Cardiac muscle cell (in vitro differentiated cells and primary cell): ENCODE data around the gene HLA-DQA2. TPM values are rescaled to one million over a fixed set of nuclear protein-coding genes. Genes with fewer than 3 reads are reported as not detected.
A peak's percentile ranks its signal among the peaks of the same experiment; 100 is the strongest.
"Not testable (repeated sequence)": the region's sequence is repeated elsewhere in the genome, so short reads cannot be mapped to it uniquely, and the experiment has no call there.

ENCODE experiments used
- DNase-seq, 2 donors: peaks; one replicate each; pipeline versions ENCODE4 v3.0.0 to v3.0.0-alpha.2; 2010 to 2017; ENCODE audit warnings: low read depth in 1 of 2, low spot score in 1 of 2
- H3K27ac ChIP-seq: fragments of 200-600 bp; sonication (generic); 2 replicates; pipeline ENCODE4 v1.5.1; 2016
- H3K27me3 ChIP-seq: fragments of 200-600 bp; sonication (generic); 2 replicates; pipeline ENCODE4 v1.6.0; 2016; ENCODE audit warnings: control low read depth
- H3K36me3 ChIP-seq: fragments of 200-600 bp; sonication (generic); 2 replicates; pipeline ENCODE4 v1.5.1; 2016; ENCODE audit warnings: control low read depth
- H3K4me1 ChIP-seq: fragments of 200-600 bp; sonication (generic); 2 replicates; pipeline ENCODE4 v1.8.1; 2017; ENCODE audit warnings: low read depth, mild to moderate bottlenecking, mixed run types
- H3K4me3 ChIP-seq: fragments of 200-600 bp; sonication (generic); 2 replicates; pipeline ENCODE4 v1.5.1; 2016; ENCODE audit warnings: mild to moderate bottlenecking
- H3K9me3 ChIP-seq: fragments of 200-600 bp; sonication (generic); 2 replicates; pipeline ENCODE4 v1.5.1; 2017; ENCODE audit warnings: low read depth, mild to moderate bottlenecking, control low read depth
- polyA plus RNA-seq: library from polyadenylated mRNA; unstranded; fragments of >200 nt; fragmentation: Nextera tagmentation; extraction: Ambion mirVana; gene quantifications from 2 replicates; pipeline ENCODE4 v1.2.1, GENCODE V29; 2016
- total RNA-seq: library from RNA; depleted of rRNA; stranded (reverse); fragments of >200 nt; gene quantifications from 2 replicates; pipeline ENCODE4 v1.2.3, GENCODE V29; 2016
- TF ChIP-seq, protein P1 (sequence below): IDR thresholded peaks from 2 replicates; pipeline ENCODE4 v1.5.1; 2012; ENCODE audit warnings: low read depth, mild to moderate bottlenecking, low read length

The HLA-DQA2 gene
- total and polyA plus RNA-seq, 2 experiments from 2014 or later, result not detected

DNA sequence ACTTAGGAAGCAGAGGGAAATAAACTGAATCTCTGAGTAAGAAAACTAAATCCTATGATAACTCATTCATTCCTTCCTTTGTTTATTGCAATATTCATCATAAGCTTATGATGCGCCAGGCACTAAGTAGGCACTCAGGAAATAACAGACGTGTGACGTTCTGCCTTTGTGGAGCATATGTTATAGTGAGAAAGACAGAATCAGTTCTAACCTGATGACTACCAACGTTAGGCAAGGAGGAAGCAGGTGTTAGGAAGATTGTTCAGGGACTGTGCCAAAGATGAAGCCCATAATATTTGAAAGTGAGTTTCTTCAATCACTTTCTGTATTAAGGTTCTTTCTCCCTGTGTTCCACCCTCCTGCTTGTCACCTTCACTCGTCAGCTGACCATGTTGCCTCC is 3.6 kb downstream of the HLA-DQA2 start:
- Histone ChIP-seq H3K9me3 (no peaks in the 10 kb centered on the region), H3K27me3 (no peaks in the 10 kb centered on the region), H3K4me3 (no peak overlapping the region), H3K4me1 (no peaks in the 10 kb centered on the region), H3K27ac (no peak overlapping the region), H3K36me3 (no peaks in the 10 kb centered on the region)
- TF ChIP-seq, protein P1, sequence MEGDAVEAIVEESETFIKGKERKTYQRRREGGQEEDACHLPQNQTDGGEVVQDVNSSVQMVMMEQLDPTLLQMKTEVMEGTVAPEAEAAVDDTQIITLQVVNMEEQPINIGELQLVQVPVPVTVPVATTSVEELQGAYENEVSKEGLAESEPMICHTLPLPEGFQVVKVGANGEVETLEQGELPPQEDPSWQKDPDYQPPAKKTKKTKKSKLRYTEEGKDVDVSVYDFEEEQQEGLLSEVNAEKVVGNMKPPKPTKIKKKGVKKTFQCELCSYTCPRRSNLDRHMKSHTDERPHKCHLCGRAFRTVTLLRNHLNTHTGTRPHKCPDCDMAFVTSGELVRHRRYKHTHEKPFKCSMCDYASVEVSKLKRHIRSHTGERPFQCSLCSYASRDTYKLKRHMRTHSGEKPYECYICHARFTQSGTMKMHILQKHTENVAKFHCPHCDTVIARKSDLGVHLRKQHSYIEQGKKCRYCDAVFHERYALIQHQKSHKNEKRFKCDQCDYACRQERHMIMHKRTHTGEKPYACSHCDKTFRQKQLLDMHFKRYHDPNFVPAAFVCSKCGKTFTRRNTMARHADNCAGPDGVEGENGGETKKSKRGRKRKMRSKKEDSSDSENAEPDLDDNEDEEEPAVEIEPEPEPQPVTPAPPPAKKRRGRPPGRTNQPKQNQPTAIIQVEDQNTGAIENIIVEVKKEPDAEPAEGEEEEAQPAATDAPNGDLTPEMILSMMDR, result no peak
- DNase-seq, result no peak

DNA sequence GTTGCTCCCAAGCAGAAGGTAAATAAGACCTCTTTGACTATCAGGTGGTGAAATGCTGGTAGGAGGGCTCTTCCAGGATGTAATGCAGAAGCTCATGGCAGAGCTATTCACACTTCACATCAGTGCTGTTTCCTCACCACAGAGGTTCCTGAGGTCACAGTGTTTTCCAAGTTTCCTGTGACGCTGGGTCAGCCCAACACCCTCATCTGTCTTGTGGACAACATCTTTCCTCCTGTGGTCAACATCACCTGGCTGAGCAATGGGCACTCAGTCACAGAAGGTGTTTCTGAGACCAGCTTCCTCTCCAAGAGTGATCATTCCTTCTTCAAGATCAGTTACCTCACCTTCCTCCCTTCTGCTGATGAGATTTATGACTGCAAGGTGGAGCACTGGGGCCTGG is 4.5 kb downstream of the HLA-DQA2 start:
- not testable (repeated sequence) for H3K4me3 ChIP-seq, H3K27ac ChIP-seq, DNase-seq

DNA sequence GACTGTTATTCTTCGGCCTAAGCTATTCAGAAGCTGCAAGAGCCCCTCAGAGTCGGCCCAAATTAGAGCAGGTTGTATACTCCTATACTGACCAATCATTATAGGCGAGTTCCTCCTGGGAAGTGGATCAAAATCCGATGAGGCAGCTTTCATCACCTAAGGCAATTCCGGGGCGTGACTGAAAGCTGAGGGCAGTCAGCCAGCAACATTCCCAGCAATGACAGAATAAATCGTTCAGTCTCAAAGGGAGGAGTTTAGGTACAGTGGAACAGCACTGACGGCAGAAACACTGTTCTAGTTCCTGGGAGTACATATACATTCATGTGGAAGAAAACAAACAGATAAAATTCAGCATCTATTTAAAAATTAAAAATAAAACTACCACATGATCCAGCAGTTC is 11.4 kb downstream of the HLA-DQA2 start:
- H3K27ac ChIP-seq, result no peak overlapping the region
- no peaks in the 10 kb centered on the region for H3K4me1 ChIP-seq
- TF ChIP-seq, protein P1, result no peak
- no peaks in the 10 kb centered on the region for H3K27me3 ChIP-seq
- H3K36me3 ChIP-seq, result no peaks in the 10 kb centered on the region
- H3K4me3 ChIP-seq, result no peak overlapping the region
- no peaks in the 10 kb centered on the region for H3K9me3 ChIP-seq
- peak in 1 of 2 donors; percentile 54 for DNase-seq

More for the DNA sequence above, 4.5 kb downstream of the HLA-DQA2 start:
- H3K27me3 ChIP-seq, H3K36me3 ChIP-seq, H3K4me1 ChIP-seq, H3K9me3 ChIP-seq: not testable (repeated sequence)

DNA sequence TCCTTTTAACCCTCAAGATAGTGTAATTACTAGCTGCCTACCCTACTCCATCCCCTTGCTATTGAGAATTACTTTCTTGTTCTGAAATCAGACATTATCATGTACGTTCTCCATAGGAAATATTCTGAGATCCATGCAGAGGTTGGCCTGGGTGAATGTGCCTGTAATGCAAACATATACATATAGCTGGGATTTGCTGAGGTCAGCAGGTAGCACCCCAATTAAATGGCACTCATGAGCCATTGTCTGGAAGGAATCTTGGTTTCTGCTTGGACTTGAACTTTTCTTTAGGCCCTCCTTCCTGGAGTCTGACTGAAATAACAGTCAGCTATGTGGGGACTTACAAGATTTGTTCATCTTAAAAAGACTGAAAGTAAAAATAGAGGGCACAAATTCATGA is 18.5 kb downstream of the HLA-DQA2 start:
- TF ChIP-seq, protein P1, result no peak
- H3K27ac ChIP-seq, result no peak overlapping the region
- no peaks in the 10 kb centered on the region for H3K9me3 ChIP-seq
- H3K4me3 ChIP-seq, result no peak overlapping the region
- H3K27me3 ChIP-seq, result no peaks in the 10 kb centered on the region
- H3K4me1 ChIP-seq, result no peaks in the 10 kb centered on the region
- H3K36me3 ChIP-seq, result no peaks in the 10 kb centered on the region
- DNase-seq, result no peak

DNA sequence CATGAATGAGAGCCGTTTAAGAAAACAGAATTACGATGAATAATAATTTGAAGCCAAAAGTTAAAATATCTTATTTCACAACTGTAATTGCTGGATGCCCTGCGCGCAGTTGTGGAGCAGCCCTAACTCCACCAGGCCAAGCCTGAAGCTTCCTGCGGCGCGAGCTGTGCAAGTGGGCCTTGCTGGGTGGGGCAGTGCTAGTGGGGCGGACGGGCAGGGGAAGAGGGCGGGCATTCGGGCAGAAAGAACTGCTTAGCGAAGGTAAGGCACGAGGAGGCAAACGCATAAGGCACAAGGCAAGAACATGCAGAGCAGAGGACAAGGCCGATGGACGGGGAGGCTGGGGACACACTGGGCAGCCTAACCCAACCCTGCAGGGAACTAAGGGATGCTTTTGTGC is 19.9 kb downstream of the HLA-DQA2 start:
- TF ChIP-seq, protein P1, result no peak
- H3K27me3 ChIP-seq, result no peaks in the 10 kb centered on the region
- H3K4me3 ChIP-seq, result no peak overlapping the region
- H3K4me1 ChIP-seq, result no peaks in the 10 kb centered on the region
- H3K27ac ChIP-seq, result no peak overlapping the region
- no peak for DNase-seq
- H3K36me3 ChIP-seq, result no peaks in the 10 kb centered on the region
- H3K9me3 ChIP-seq, result no peaks in the 10 kb centered on the region

DNA sequence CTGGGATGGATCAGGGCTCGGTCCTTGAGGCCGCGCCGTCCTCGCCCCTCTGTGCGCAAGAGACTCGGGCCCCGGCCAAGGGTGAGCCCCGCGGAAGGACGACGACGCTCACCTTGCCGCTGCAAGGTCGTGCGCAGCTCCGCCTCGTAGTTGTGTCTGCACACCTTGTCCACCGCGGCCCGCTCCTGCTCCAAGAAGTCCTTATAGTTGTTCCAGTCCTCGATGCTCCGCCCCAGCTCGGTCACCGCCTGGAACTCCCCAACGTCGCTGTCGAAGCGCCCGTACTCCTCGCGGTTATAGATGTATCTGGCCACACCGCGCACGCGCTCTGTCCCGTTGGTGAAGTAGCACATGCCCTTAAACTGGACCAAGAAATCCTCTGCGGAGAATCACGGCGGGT is 20.4 kb downstream of the HLA-DQA2 start:
- Histone ChIP-seq H3K36me3 (no peaks in the 10 kb centered on the region), H3K4me3 (no peak overlapping the region), H3K27ac (no peak overlapping the region), H3K4me1 (no peaks in the 10 kb centered on the region), H3K27me3 (no peaks in the 10 kb centered on the region), H3K9me3 (no peaks in the 10 kb centered on the region)
- TF ChIP-seq, protein P1, result no peak
- DNase-seq, result no peak
